OCI-LY3 (cell line): Measurements from ENCODE around the gene EFCAB11.
"Not testable (repeated sequence)": the region's sequence is repeated elsewhere in the genome, so short reads cannot be mapped to it uniquely, and the experiment has no call there.

ENCODE experiments used
- EZH2phosphoT487 ChIP-seq: fragments of 200-600 bp; shearing (Covaris generic); IDR thresholded peaks from 2 replicates; pipeline ENCODE4 v1.6.1; 2018; ENCODE audit warnings: antibody characterized with exemption, mixed run types, low read depth
- TF ChIP-seq, protein P1 (sequence below): fragments of 200-600, 300-600 bp; sonication (generic); IDR thresholded peaks from 2 replicates; pipeline ENCODE4 v1.5.1; 2014; ENCODE audit warnings: antibody characterized with exemption, low read length, low read depth

DNA sequence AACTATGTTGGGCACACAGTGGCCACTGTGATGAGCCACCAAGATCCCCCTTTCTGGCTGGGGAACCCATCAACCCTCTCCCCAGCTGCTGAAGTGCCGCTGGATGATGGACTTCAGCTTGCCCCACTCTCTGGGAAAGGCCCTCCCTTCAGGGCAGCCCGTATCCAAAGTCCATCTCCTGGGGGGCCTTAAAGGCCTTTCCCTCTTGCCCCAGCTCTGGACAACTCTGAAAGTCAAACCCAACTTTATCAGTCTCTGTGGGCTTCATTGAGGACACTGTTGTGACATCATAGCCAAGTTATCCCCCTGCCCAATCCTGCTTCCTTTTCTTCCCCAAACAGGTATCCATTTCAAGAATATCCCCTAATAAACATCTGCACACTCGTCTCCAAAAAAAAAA lies 61.1 kb downstream of the EFCAB11 start:
- TF ChIP-seq EZH2phosphoT487: not testable (repeated sequence)
- TF ChIP-seq, protein P1, sequence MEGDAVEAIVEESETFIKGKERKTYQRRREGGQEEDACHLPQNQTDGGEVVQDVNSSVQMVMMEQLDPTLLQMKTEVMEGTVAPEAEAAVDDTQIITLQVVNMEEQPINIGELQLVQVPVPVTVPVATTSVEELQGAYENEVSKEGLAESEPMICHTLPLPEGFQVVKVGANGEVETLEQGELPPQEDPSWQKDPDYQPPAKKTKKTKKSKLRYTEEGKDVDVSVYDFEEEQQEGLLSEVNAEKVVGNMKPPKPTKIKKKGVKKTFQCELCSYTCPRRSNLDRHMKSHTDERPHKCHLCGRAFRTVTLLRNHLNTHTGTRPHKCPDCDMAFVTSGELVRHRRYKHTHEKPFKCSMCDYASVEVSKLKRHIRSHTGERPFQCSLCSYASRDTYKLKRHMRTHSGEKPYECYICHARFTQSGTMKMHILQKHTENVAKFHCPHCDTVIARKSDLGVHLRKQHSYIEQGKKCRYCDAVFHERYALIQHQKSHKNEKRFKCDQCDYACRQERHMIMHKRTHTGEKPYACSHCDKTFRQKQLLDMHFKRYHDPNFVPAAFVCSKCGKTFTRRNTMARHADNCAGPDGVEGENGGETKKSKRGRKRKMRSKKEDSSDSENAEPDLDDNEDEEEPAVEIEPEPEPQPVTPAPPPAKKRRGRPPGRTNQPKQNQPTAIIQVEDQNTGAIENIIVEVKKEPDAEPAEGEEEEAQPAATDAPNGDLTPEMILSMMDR: not testable (repeated sequence)
